WTC11 (cell line): Measurements from ENCODE around the gene PITPNM3. TPM values are rescaled to one million over a fixed set of nuclear protein-coding genes. Genes with fewer than 3 reads are reported as not detected.

ENCODE experiments used
- ATAC-seq: fragments of 200-7000 bp; cut with Tn5 transposase; 2 replicates; pipeline ENCODE4 v1.10.0; 2021; ENCODE audit warnings: mild to moderate bottlenecking, moderate library complexity
- CTCF ChIA-PET: fragments of 300-600 bp; sonication (Branson Sonifier 250); formaldehyde crosslinking; loops from one replicate; lab custom pipeline; 2021; ENCODE audit warnings: antibody characterized with exemption; lab: Charles Lee
- POLR2A ChIA-PET: fragments of 350-600 bp; sonication (Branson Sonifier 250); formaldehyde crosslinking; loops from one replicate; lab custom pipeline; 2021; ENCODE audit warnings: antibody characterized with exemption; lab: Charles Lee
- DNase-seq: peaks from one replicate; pipeline ENCODE4 v3.0.0; 2021; ENCODE audit warnings: low spot score
- H3K27ac Mint-ChIP-seq: 2 replicates; pipeline ENCODE4 v1.8.0; 2021; ENCODE audit warnings: mixed read lengths
- H3K27me3 Mint-ChIP-seq: 2 replicates; pipeline ENCODE4 v1.8.0; 2021; ENCODE audit warnings: low read depth, mild to moderate bottlenecking, moderate library complexity, mixed read lengths
- H3K36me3 Mint-ChIP-seq: 2 replicates; pipeline ENCODE4 v1.8.0; 2021; ENCODE audit warnings: mixed read lengths
- H3K4me1 Mint-ChIP-seq: 2 replicates; pipeline ENCODE4 v1.8.0; 2022; ENCODE audit warnings: mixed read lengths
- H3K4me3 Mint-ChIP-seq: 2 replicates; pipeline ENCODE4 v1.8.0; 2021; ENCODE audit warnings: mild to moderate bottlenecking, moderate library complexity, mixed read lengths
- H3K9me3 Mint-ChIP-seq: 2 replicates; pipeline ENCODE4 v1.8.0; 2021; ENCODE audit warnings: mixed read lengths
- ATF1 ChIP-seq: sonication (generic); formaldehyde crosslinking; IDR thresholded peaks from 2 replicates; pipeline ENCODE4 v1.8.1; 2023; ENCODE audit warnings: mild to moderate bottlenecking, moderate library complexity, missing genetic modification reagents
- E2F5 ChIP-seq: sonication (generic); formaldehyde crosslinking; IDR thresholded peaks from 2 replicates; pipeline ENCODE4 v1.8.1; 2022; ENCODE audit warnings: mild to moderate bottlenecking, moderate library complexity, missing genetic modification reagents
- ESRRA ChIP-seq: sonication (generic); formaldehyde crosslinking; IDR thresholded peaks from 2 replicates; pipeline ENCODE4 v1.8.1; 2022; ENCODE audit warnings: mild to moderate bottlenecking, missing genetic modification reagents, borderline replicate concordance
- ETV6 ChIP-seq: sonication (generic); formaldehyde crosslinking; IDR thresholded peaks from 2 replicates; pipeline ENCODE4 v1.8.1; 2022; ENCODE audit warnings: mild to moderate bottlenecking, missing genetic modification reagents
- GTF2I ChIP-seq: fragments of 250-450 bp; sonication (Bioruptor Pico); conservative IDR thresholded peaks from 2 replicates; pipeline ENCODE4 v1.4.0; 2021; ENCODE audit warnings: mild to moderate bottlenecking
- HMGA2 ChIP-seq: fragments of 250-450 bp; sonication (Bioruptor Pico); IDR thresholded peaks from 2 replicates; pipeline ENCODE4 v1.4.0; 2021; ENCODE audit warnings: mild to moderate bottlenecking, moderate library complexity
- MAX ChIP-seq: sonication (generic); formaldehyde crosslinking; IDR thresholded peaks from 2 replicates; pipeline ENCODE4 v1.8.0; 2022; ENCODE audit warnings: mild to moderate bottlenecking, missing genetic modification reagents
- NFYB ChIP-seq: sonication (generic); formaldehyde crosslinking; conservative IDR thresholded peaks from 2 replicates; pipeline ENCODE4 v1.8.0; 2022; ENCODE audit warnings: low read depth, missing genetic modification reagents
- NR2C2 ChIP-seq: sonication (generic); formaldehyde crosslinking; IDR thresholded peaks from 2 replicates; pipeline ENCODE4 v1.8.0; 2022; ENCODE audit warnings: mild to moderate bottlenecking, missing genetic modification reagents
- NR3C1 ChIP-seq: sonication (generic); formaldehyde crosslinking; conservative IDR thresholded peaks from 2 replicates; pipeline ENCODE4 v1.8.1; 2023; ENCODE audit warnings: low read depth, mild to moderate bottlenecking, missing genetic modification reagents
- RORB ChIP-seq: fragments of 250-450 bp; sonication (Bioruptor Pico); IDR thresholded peaks from 2 replicates; pipeline ENCODE4 v1.9.0; 2021; ENCODE audit warnings: mild to moderate bottlenecking
- SMAD3 ChIP-seq: sonication (generic); formaldehyde crosslinking; IDR thresholded peaks from 2 replicates; pipeline ENCODE4 v1.8.0; 2022; ENCODE audit warnings: missing genetic modification reagents, mild to moderate bottlenecking, borderline replicate concordance
- TP53 ChIP-seq: sonication (generic); formaldehyde crosslinking; IDR thresholded peaks from 2 replicates; pipeline ENCODE4 v1.8.1; 2023; ENCODE audit warnings: mild to moderate bottlenecking, missing genetic modification reagents
- ZNF121 ChIP-seq: sonication (generic); formaldehyde crosslinking; IDR thresholded peaks from 2 replicates; pipeline ENCODE4 v1.8.0; 2023; ENCODE audit warnings: missing genetic modification reagents
- ZNF232 ChIP-seq: sonication (generic); formaldehyde crosslinking; IDR thresholded peaks from 2 replicates; pipeline ENCODE4 v1.8.0; 2022; ENCODE audit warnings: mild to moderate bottlenecking, missing genetic modification reagents
- ZNF416 ChIP-seq: fragments of 250-450 bp; sonication (Bioruptor Pico); IDR thresholded peaks from 2 replicates; pipeline ENCODE4 v1.9.0; 2021; ENCODE audit warnings: mild to moderate bottlenecking, inconsistent platforms
- ZNF512 ChIP-seq: sonication (generic); formaldehyde crosslinking; IDR thresholded peaks from 2 replicates; pipeline ENCODE4 v1.8.1; 2022; ENCODE audit warnings: missing genetic modification reagents, borderline replicate concordance
- ZNF671 ChIP-seq: fragments of 250-450 bp; sonication (Bioruptor Pico); IDR thresholded peaks from 2 replicates; pipeline ENCODE4 v1.8.0; 2021; ENCODE audit warnings: mild to moderate bottlenecking
- ZSCAN18 ChIP-seq: fragments of 250-450 bp; sonication (Bioruptor Pico); IDR thresholded peaks from 2 replicates; pipeline ENCODE4 v2.1.2; 2022; ENCODE audit warnings: mild to moderate bottlenecking, moderate library complexity
- total RNA-seq: library from RNA; stranded (reverse); gene quantifications from 3 replicates; pipeline ENCODE4 v1.2.3, GENCODE V29; 2021
- TF ChIP-seq, protein P1 (sequence below): sonication (generic); formaldehyde crosslinking; IDR thresholded peaks from 2 replicates; pipeline ENCODE4 v1.8.1; 2022; ENCODE audit warnings: low read depth, mild to moderate bottlenecking, moderate library complexity, missing genetic modification reagents, borderline replicate concordance
- TF ChIP-seq, protein P2 (sequence below): sonication (generic); formaldehyde crosslinking; conservative IDR thresholded peaks from 2 replicates; pipeline ENCODE4 v1.8.1; 2022; ENCODE audit warnings: mild to moderate bottlenecking, missing genetic modification reagents
- TF ChIP-seq, protein P3 (sequence below): sonication (generic); formaldehyde crosslinking; IDR thresholded peaks from 2 replicates; pipeline ENCODE4 v1.8.1; 2023; ENCODE audit warnings: mild to moderate bottlenecking, missing genetic modification reagents
- TF ChIP-seq, protein P4 (sequence below): sonication (generic); formaldehyde crosslinking; IDR thresholded peaks from 2 replicates; pipeline ENCODE4 v1.8.1; 2023; ENCODE audit warnings: mild to moderate bottlenecking, missing genetic modification reagents, borderline replicate concordance

PITPNM3 gene
- total RNA-seq, 1 experiment from 2014 or later = 2.8 TPM

GRCh38 chr17:6561446-6561845 is 5.1 kb upstream of the PITPNM3 start:
- peaks cover 37% of the 10 kb centered on the region for H3K27me3 Mint-ChIP-seq
- ChIA-PET CTCF (interaction anchor here (0.7 kb wide), 1 partner anchor 47 kb away, joined by 3 read pairs; no protein-coding TSS in a partner anchor), POLR2A (no interaction called here)
- TF ChIP-seq RORB (CRISPR knock-in tag) (no peak), ETV6 (no peak), MAX (CRISPR knock-in tag) (no peak), ZSCAN18 (CRISPR knock-in tag) (no peak), GTF2I (CRISPR knock-in tag) (no peak), NFYB (CRISPR knock-in tag) (no peak), SMAD3 (CRISPR knock-in tag) (no peak), ATF1 (CRISPR knock-in tag) (no peak), TP53 (CRISPR knock-in tag) (no peak)
- TF ChIP-seq, protein P1, sequence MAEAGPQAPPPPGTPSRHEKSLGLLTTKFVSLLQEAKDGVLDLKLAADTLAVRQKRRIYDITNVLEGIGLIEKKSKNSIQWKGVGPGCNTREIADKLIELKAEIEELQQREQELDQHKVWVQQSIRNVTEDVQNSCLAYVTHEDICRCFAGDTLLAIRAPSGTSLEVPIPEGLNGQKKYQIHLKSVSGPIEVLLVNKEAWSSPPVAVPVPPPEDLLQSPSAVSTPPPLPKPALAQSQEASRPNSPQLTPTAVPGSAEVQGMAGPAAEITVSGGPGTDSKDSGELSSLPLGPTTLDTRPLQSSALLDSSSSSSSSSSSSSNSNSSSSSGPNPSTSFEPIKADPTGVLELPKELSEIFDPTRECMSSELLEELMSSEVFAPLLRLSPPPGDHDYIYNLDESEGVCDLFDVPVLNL (CRISPR knock-in tag) = no peak
- TF ChIP-seq, protein P2, sequence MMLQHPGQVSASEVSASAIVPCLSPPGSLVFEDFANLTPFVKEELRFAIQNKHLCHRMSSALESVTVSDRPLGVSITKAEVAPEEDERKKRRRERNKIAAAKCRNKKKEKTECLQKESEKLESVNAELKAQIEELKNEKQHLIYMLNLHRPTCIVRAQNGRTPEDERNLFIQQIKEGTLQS = no peak
- TF ChIP-seq, protein P3, sequence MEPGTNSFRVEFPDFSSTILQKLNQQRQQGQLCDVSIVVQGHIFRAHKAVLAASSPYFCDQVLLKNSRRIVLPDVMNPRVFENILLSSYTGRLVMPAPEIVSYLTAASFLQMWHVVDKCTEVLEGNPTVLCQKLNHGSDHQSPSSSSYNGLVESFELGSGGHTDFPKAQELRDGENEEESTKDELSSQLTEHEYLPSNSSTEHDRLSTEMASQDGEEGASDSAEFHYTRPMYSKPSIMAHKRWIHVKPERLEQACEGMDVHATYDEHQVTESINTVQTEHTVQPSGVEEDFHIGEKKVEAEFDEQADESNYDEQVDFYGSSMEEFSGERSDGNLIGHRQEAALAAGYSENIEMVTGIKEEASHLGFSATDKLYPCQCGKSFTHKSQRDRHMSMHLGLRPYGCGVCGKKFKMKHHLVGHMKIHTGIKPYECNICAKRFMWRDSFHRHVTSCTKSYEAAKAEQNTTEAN (CRISPR knock-in tag) = no peak
- H3K9me3 Mint-ChIP-seq = no peaks in the 10 kb centered on the region
- H3K4me3 Mint-ChIP-seq = no peak overlapping the region
- peaks cover 6% of the 10 kb centered on the region for H3K4me1 Mint-ChIP-seq
- H3K36me3 Mint-ChIP-seq = no peaks in the 10 kb centered on the region
- no peak overlapping the region for H3K27ac Mint-ChIP-seq
- ATAC-seq (no peak), DNase-seq (no peak)

- POLR2A ChIA-PET = no interaction called here
- Mint-ChIP-seq H3K4me3 (no peak overlapping the region), H3K9me3 (no peaks in the 10 kb centered on the region), H3K4me1 (peaks cover 6% of the 10 kb centered on the region), H3K27ac (no peak overlapping the region), H3K36me3 (no peaks in the 10 kb centered on the region), H3K27me3 (peaks cover 38% of the 10 kb centered on the region)
- DNase-seq = no peak
- no peak for ATAC-seq
- CTCF ChIA-PET = interaction anchor here (0.5 to 1.1 kb wide), 2 partner anchors 90 to 410 kb away, joined by 3 to 4 read pairs; no protein-coding TSS in a partner anchor
- TF ChIP-seq NR3C1 (no peak), E2F5 (CRISPR knock-in tag) (no peak), ZNF671 (CRISPR knock-in tag) (no peak), ZNF512 (CRISPR knock-in tag) (no peak), ZNF416 (CRISPR knock-in tag) (no peak), ZNF121 (CRISPR knock-in tag) (no peak), SMAD3 (CRISPR knock-in tag) (no peak), HMGA2 (CRISPR knock-in tag) (no peak), ESRRA (CRISPR knock-in tag) (no peak), NR2C2 (no peak), ZNF232 (CRISPR knock-in tag) (no peak), NFYB (CRISPR knock-in tag) (no peak)
- TF ChIP-seq, protein P2 = no peak
- TF ChIP-seq, protein P1 (CRISPR knock-in tag) = no peak
- TF ChIP-seq, protein P4, sequence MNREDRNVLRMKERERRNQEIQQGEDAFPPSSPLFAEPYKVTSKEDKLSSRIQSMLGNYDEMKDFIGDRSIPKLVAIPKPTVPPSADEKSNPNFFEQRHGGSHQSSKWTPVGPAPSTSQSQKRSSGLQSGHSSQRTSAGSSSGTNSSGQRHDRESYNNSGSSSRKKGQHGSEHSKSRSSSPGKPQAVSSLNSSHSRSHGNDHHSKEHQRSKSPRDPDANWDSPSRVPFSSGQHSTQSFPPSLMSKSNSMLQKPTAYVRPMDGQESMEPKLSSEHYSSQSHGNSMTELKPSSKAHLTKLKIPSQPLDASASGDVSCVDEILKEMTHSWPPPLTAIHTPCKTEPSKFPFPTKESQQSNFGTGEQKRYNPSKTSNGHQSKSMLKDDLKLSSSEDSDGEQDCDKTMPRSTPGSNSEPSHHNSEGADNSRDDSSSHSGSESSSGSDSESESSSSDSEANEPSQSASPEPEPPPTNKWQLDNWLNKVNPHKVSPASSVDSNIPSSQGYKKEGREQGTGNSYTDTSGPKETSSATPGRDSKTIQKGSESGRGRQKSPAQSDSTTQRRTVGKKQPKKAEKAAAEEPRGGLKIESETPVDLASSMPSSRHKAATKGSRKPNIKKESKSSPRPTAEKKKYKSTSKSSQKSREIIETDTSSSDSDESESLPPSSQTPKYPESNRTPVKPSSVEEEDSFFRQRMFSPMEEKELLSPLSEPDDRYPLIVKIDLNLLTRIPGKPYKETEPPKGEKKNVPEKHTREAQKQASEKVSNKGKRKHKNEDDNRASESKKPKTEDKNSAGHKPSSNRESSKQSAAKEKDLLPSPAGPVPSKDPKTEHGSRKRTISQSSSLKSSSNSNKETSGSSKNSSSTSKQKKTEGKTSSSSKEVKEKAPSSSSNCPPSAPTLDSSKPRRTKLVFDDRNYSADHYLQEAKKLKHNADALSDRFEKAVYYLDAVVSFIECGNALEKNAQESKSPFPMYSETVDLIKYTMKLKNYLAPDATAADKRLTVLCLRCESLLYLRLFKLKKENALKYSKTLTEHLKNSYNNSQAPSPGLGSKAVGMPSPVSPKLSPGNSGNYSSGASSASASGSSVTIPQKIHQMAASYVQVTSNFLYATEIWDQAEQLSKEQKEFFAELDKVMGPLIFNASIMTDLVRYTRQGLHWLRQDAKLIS (CRISPR knock-in tag) = no peak
These were observed 4.1 kb upstream of the PITPNM3 start for GRCh38 chr17:6560496-6560895.
